Measurements from ENCODE around the gene PLEKHA1. TPM values are rescaled to one million over a fixed set of nuclear protein-coding genes. Genes with fewer than 3 reads are reported as not detected.
A peak's percentile ranks its signal among the peaks of the same experiment; 100 is the strongest.

Gene PLEKHA1
- total and polyA plus RNA-seq, 2 of the 13 experiments (the other 11 are each of a cell fraction or from before 2014, with no cell fraction given), result 32.2 to 53.3 TPM

GRCh38 chr10:122374237-122374858, at the start of gene PLEKHA1 (continued):
- TF ChIP-seq SMARCC2 (IDR thresholded peaks at IDR 0.05) (no peak), GFI1 (CRISPR knock-in tag; IDR thresholded peaks at IDR 0.05; ENCODE audit: borderline replicate concordance) (peak; percentile 81; the same call in 1 of the 2 replicates), BCLAF1 (IDR thresholded peaks at IDR 0.05) (no peak), MTA1 (CRISPR knock-in tag; IDR thresholded peaks at IDR 0.05; ENCODE audit: borderline replicate concordance) (no peak), ZFP82 (CRISPR knock-in tag; IDR thresholded peaks at IDR 0.05; ENCODE audit: borderline replicate concordance) (no peak), REL (CRISPR knock-in tag; conservative IDR thresholded peaks at IDR 0.05) (no peak), GABPB1 (CRISPR knock-in tag; IDR thresholded peaks at IDR 0.05) (peak; percentile 85), HNRNPLL (IDR thresholded peaks at IDR 0.05; ENCODE audit: low read depth, low read length, poor library complexity, severe bottlenecking) (peak; percentile 90), ZNF34 (CRISPR knock-in tag; IDR thresholded peaks at IDR 0.05; ENCODE audit: borderline replicate concordance) (0 out of 2 replicates have a peak, but pooled peaks have one; percentile 24), ZIK1 (CRISPR knock-in tag; IDR thresholded peaks at IDR 0.05; ENCODE audit: borderline replicate concordance, low read depth) (no peak; the same call in 1 of the 2 replicates), ELF3 (CRISPR knock-in tag; IDR thresholded peaks at IDR 0.05) (peak; percentile 89), ZNF850 (CRISPR knock-in tag; conservative IDR thresholded peaks at IDR 0.05) (no peak), ZNF691 (CRISPR knock-in tag; IDR thresholded peaks at IDR 0.05; ENCODE audit: borderline replicate concordance, low read depth) (no peak)
- TF ChIP-seq, protein P1, sequence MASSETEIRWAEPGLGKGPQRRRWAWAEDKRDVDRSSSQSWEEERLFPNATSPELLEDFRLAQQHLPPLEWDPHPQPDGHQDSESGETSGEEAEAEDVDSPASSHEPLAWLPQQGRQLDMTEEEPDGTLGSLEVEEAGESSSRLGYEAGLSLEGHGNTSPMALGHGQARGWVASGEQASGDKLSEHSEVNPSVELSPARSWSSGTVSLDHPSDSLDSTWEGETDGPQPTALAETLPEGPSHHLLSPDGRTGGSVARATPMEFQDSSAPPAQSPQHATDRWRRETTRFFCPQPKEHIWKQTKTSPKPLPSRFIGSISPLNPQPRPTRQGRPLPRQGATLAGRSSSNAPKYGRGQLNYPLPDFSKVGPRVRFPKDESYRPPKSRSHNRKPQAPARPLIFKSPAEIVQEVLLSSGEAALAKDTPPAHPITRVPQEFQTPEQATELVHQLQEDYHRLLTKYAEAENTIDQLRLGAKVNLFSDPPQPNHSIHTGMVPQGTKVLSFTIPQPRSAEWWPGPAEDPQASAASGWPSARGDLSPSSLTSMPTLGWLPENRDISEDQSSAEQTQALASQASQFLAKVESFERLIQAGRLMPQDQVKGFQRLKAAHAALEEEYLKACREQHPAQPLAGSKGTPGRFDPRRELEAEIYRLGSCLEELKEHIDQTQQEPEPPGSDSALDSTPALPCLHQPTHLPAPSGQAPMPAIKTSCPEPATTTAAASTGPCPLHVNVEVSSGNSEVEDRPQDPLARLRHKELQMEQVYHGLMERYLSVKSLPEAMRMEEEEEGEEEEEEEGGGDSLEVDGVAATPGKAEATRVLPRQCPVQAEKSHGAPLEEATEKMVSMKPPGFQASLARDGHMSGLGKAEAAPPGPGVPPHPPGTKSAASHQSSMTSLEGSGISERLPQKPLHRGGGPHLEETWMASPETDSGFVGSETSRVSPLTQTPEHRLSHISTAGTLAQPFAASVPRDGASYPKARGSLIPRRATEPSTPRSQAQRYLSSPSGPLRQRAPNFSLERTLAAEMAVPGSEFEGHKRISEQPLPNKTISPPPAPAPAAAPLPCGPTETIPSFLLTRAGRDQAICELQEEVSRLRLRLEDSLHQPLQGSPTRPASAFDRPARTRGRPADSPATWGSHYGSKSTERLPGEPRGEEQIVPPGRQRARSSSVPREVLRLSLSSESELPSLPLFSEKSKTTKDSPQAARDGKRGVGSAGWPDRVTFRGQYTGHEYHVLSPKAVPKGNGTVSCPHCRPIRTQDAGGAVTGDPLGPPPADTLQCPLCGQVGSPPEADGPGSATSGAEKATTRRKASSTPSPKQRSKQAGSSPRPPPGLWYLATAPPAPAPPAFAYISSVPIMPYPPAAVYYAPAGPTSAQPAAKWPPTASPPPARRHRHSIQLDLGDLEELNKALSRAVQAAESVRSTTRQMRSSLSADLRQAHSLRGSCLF (CRISPR knock-in tag; IDR thresholded peaks at IDR 0.05; ENCODE audit: borderline replicate concordance), result no peak
- TF ChIP-seq, protein P2, sequence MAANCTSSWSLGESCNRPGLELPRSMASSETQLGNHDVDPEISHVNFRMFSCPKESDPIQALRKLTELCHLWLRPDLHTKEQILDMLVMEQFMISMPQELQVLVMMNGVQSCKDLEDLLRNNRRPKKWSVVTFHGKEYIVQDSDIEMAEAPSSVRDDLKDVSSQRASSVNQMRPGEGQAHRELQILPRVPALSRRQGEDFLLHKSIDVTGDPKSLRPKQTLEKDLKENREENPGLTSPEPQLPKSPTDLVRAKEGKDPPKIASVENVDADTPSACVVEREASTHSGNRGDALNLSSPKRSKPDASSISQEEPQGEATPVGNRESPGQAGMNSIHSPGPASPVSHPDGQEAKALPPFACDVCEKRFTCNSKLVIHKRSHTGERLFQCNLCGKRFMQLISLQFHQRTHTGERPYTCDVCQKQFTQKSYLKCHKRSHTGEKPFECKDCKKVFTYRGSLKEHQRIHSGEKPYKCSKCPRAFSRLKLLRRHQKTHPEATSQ (CRISPR knock-in tag; IDR thresholded peaks at IDR 0.05; ENCODE audit: borderline replicate concordance), result 0 out of 2 replicates have a peak, but pooled peaks have one; percentile 33
